Effector memory CD4-positive, alpha-beta T cell (primary cell): ENCODE measurements around the gene MLLT3.

Experiments used
- DNase-seq, 3 donors: peaks; one replicate each; pipeline ENCODE4 v3.0.0-alpha.2; 2020
- H3K27ac ChIP-seq: 2 replicates; pipeline ENCODE4 v1.7.0; 2013; ENCODE audit warnings: mild to moderate bottlenecking, low read length, moderate library complexity; ENCODE audit not compliant: insufficient read depth, poor library complexity, severe bottlenecking
- H3K27me3 ChIP-seq: replicated peaks from 2 replicates; pipeline ENCODE4 v1.7.0; 2013; ENCODE audit warnings: mild to moderate bottlenecking, low read length; ENCODE audit not compliant: insufficient read depth, control insufficient read depth, poor library complexity, severe bottlenecking
- H3K36me3 ChIP-seq: 2 replicates; pipeline ENCODE4 v1.7.0; 2013; ENCODE audit warnings: mild to moderate bottlenecking, low read length, moderate library complexity; ENCODE audit not compliant: control insufficient read depth, insufficient read depth
- H3K4me1 ChIP-seq: 2 replicates; pipeline ENCODE4 v1.7.0; 2013; ENCODE audit warnings: low read length, mild to moderate bottlenecking; ENCODE audit not compliant: control insufficient read depth, insufficient read depth, poor library complexity, severe bottlenecking
- H3K4me3 ChIP-seq: 2 replicates; pipeline ENCODE4 v1.7.0; 2013; ENCODE audit warnings: low read length, low read depth, mild to moderate bottlenecking; ENCODE audit not compliant: insufficient read depth, poor library complexity, severe bottlenecking
- H3K9me3 ChIP-seq: 2 replicates; pipeline ENCODE4 v1.7.0; 2013; ENCODE audit warnings: mild to moderate bottlenecking, low read length, moderate library complexity; ENCODE audit not compliant: control insufficient read depth

The MLLT3 gene

DNA sequence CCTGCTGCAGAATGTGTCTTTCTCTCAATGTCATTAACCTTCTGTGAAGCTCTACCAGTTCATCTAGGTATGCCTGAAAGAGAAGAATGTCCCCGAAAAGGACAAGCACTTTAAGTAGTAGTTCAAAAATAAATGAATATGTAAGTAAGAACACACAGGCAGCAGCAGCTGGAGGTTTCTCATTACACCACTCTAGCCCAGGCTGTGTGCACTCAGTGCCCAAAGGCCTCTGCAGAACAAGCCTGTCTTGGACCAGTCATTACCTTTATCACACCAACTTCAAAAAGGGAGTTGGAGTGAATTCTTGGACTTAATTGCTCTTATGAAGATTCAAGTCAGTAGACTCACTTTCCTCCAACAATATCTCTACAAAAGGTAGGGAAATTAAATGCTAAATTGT is 268.8 kb downstream of the MLLT3 start:
- Histone ChIP-seq H3K4me1 (no peaks in the 10 kb centered on the region), H3K27ac (no peak overlapping the region), H3K9me3 (no peaks in the 10 kb centered on the region), H3K27me3 (no peaks in the 10 kb centered on the region), H3K36me3 (peaks cover 9% of the 10 kb centered on the region), H3K4me3 (no peak overlapping the region)
- DNase-seq = no peak

GRCh38 chr9:20352591-20352990 is 269.7 kb downstream of the MLLT3 start:
- no peak for DNase-seq

GRCh38 chr9:20351715-20352114 is 270.6 kb downstream of the MLLT3 start:
- no peaks in the 10 kb centered on the region for H3K27me3 ChIP-seq
- H3K4me1 ChIP-seq = no peaks in the 10 kb centered on the region
- H3K4me3 ChIP-seq = no peak overlapping the region
- no peaks in the 10 kb centered on the region for H3K9me3 ChIP-seq
- DNase-seq = no peak
- peaks cover 9% of the 10 kb centered on the region for H3K36me3 ChIP-seq
- no peak overlapping the region for H3K27ac ChIP-seq

More at GRCh38 chr9:20352591-20352990, 269.7 kb downstream of the MLLT3 start:
- H3K36me3 ChIP-seq = peaks cover 9% of the 10 kb centered on the region
- no peaks in the 10 kb centered on the region for H3K27me3 ChIP-seq
- no peak overlapping the region for H3K4me3 ChIP-seq
- H3K4me1 ChIP-seq = no peaks in the 10 kb centered on the region
- no peak overlapping the region for H3K27ac ChIP-seq
- H3K9me3 ChIP-seq = no peaks in the 10 kb centered on the region

GRCh38 chr9:20349568-20349967 is 272.7 kb downstream of the MLLT3 start:
- H3K36me3 ChIP-seq = peaks cover 9% of the 10 kb centered on the region
- no peak overlapping the region for H3K4me3 ChIP-seq
- no peaks in the 10 kb centered on the region for H3K9me3 ChIP-seq
- no peaks in the 10 kb centered on the region for H3K27me3 ChIP-seq
- H3K4me1 ChIP-seq = no peaks in the 10 kb centered on the region
- DNase-seq = no peak
- H3K27ac ChIP-seq = no peak overlapping the region

GRCh38 chr9:20343325-20343724 is 279.0 kb downstream of the MLLT3 start:
- Histone ChIP-seq H3K27me3 (no peaks in the 10 kb centered on the region), H3K36me3 (no peaks in the 10 kb centered on the region), H3K4me1 (no peaks in the 10 kb centered on the region), H3K27ac (no peak overlapping the region), H3K4me3 (no peak overlapping the region), H3K9me3 (no peaks in the 10 kb centered on the region)
- DNase-seq = no peak

GRCh38 chr9:20340511-20340861 is 281.8 kb downstream of the MLLT3 start:
- no peaks in the 10 kb centered on the region for H3K4me1 ChIP-seq
- H3K4me3 ChIP-seq = no peak overlapping the region
- H3K9me3 ChIP-seq = no peaks in the 10 kb centered on the region
- H3K27ac ChIP-seq = no peak overlapping the region
- no peaks in the 10 kb centered on the region for H3K36me3 ChIP-seq
- DNase-seq = no peak
- H3K27me3 ChIP-seq = no peaks in the 10 kb centered on the region

DNA sequence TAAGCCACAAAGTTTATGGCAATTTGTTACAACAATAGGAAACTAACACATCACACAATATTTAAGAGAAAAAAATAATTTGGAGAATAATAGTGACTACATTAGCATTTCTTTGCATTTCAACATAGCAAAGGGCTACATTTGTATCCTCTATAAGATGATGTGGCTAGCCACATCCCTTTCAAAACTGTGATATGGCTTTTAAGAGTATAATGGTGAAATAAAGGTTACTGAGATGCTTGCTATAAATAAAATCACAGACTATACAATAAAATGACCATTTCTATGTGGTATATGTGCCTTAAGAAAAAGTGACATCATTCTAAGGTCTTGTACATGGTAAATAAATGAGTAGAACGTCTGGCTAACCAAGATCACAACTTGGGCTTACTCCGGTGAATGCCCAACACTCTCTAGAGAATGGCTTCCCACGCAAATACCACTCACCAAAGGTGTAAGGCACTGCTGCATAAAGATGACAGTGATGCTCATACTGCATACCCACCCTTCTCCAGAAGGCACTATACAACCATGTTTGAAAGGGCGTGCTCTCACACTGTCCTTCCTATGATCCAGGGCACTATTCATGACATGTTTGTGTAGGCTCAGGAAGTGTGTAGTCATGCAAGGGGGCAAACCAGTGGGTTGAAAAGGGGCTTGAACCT is 286.5 kb downstream of the MLLT3 start:
- Histone ChIP-seq H3K9me3 (no peaks in the 10 kb centered on the region), H3K4me3 (no peak overlapping the region), H3K36me3 (no peaks in the 10 kb centered on the region), H3K4me1 (no peaks in the 10 kb centered on the region), H3K27me3 (no peaks in the 10 kb centered on the region), H3K27ac (no peak overlapping the region)
- no peak for DNase-seq

DNA sequence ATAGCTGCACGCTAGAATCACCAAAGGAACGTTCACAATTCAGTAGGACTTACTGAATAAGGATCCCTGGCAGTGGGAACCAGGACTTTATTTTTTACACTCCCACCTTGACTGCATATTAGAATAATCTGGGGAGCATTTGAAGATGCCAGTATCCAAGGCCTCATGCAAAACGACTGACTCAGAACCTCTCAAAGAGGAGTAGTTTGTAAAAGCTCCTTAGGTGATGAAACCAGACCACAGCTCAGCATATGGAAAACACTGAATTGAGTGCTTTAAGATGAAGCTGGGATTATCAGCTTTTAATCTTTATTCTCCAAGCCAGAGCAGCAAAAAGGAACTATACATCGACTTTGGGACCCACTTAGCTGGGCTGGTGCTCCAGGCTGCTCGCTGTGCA is 288.3 kb downstream of the MLLT3 start:
- H3K9me3 ChIP-seq = no peaks in the 10 kb centered on the region
- H3K36me3 ChIP-seq = no peaks in the 10 kb centered on the region
- no peak overlapping the region for H3K4me3 ChIP-seq
- H3K27me3 ChIP-seq = no peaks in the 10 kb centered on the region
- no peaks in the 10 kb centered on the region for H3K4me1 ChIP-seq
- DNase-seq = no peak
- no peak overlapping the region for H3K27ac ChIP-seq

DNA sequence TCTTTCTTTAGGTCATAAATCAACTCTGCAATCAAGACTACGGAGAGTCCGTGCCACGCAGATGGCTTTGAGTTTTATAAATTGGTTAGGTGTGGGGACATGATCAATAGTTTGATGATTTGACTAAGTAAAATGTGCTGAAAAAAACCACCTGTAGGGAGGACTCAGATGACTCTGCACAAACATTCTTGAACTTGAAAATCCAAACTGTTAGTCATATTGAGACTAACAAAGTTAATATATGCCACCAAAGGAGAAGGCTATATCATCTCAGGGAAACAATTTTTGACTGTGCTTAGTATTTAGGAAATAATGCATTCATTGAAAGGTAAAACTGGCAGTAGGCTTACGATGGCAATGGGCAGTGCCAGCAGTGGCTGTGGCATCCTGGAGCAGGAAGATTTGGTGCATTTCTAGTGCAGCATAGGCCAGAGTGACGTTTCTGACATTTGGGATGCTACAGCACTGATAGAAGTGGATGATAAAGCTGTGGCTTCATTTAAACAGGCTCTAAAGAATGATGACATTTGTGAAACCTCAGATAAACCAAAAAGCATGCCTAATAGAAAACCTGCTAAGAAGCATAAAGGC is 291.1 kb downstream of the MLLT3 start:
- Histone ChIP-seq H3K9me3 (no peaks in the 10 kb centered on the region), H3K36me3 (no peaks in the 10 kb centered on the region), H3K4me3 (no peak overlapping the region), H3K27me3 (no peaks in the 10 kb centered on the region), H3K4me1 (no peaks in the 10 kb centered on the region), H3K27ac (no peak overlapping the region)
- no peak for DNase-seq

DNA sequence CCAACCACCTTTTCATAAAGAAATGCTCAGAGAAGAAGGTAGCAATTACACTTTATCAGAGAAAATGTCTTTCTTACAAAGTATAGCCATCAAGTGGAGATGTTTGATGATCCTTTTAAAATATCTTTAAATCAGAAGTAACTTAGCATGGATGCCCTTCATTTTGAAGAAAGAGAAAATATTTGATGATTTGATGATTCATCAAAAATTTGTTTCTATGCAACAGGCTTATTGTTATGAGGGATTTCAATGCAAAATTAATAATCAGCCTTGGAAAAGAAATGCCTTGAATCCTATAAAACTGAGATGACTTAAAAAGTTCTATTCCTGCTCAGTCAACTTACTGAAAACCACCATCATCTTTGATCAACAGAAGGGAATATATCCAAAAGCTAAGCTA is 291.6 kb downstream of the MLLT3 start:
- Histone ChIP-seq H3K4me3 (no peak overlapping the region), H3K36me3 (no peaks in the 10 kb centered on the region), H3K27ac (no peak overlapping the region), H3K27me3 (no peaks in the 10 kb centered on the region), H3K4me1 (no peaks in the 10 kb centered on the region), H3K9me3 (no peaks in the 10 kb centered on the region)
- no peak for DNase-seq
